Prostate gland (tissue), 2 donors: Measurements from ENCODE around the gene CACNA1S.

Experiments
- POLR2A ChIP-seq: fragments of 450-650 bp; IDR thresholded peaks from one replicate; pipeline ENCODE4 v1.6.1; 2016; ENCODE audit warnings: antibody characterized with exemption, mild to moderate bottlenecking
- TF ChIP-seq, protein P1 (sequence below), 4 experiments: fragments of 200-600 bp in 2 of 4; fragments of 450-650 bp in 2 of 4; sonication (generic) in 2 of 4; IDR thresholded peaks; 1 replicate in 3 of 4; 2 replicates in 1 of 4; pipeline ENCODE4 v1.5.1; 2016 to 2019; ENCODE audit warnings: antibody characterized with exemption in 4 of 4, mild to moderate bottlenecking in 2 of 4, moderate library complexity in 2 of 4

GRCh38 chr1:201061049-201061448 lies 51.2 kb downstream of the CACNA1S start:
- TF ChIP-seq, protein P1, sequence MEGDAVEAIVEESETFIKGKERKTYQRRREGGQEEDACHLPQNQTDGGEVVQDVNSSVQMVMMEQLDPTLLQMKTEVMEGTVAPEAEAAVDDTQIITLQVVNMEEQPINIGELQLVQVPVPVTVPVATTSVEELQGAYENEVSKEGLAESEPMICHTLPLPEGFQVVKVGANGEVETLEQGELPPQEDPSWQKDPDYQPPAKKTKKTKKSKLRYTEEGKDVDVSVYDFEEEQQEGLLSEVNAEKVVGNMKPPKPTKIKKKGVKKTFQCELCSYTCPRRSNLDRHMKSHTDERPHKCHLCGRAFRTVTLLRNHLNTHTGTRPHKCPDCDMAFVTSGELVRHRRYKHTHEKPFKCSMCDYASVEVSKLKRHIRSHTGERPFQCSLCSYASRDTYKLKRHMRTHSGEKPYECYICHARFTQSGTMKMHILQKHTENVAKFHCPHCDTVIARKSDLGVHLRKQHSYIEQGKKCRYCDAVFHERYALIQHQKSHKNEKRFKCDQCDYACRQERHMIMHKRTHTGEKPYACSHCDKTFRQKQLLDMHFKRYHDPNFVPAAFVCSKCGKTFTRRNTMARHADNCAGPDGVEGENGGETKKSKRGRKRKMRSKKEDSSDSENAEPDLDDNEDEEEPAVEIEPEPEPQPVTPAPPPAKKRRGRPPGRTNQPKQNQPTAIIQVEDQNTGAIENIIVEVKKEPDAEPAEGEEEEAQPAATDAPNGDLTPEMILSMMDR (IDR thresholded peaks at IDR 0.05) = no peak
- no peak for TF ChIP-seq POLR2A
